ENCODE data around the gene COX18.

COX18 gene

GRCh38 chr4:73069338-73070073, at the start of gene COX18:
COX18 (minus strand) TSS chr4:73069716; CDS start chr4:73069649, 67 bp downstream.
- peak; percentile 91 for DNase-seq

- DNase-seq: no peak
Measured at GRCh38 chr4:73109493-73109892, 40.0 kb upstream of the COX18 start.

GRCh38 chr4:73104695-73105094, 35.2 kb upstream of the COX18 start:
- no peak for DNase-seq

GRCh38 chr4:73103799-73104503, 34.4 kb upstream of the COX18 start:
- no peak for DNase-seq

- no peak for DNase-seq
Measured at GRCh38 chr4:73099143-73099542, 29.6 kb upstream of the COX18 start.

- DNase-seq: no peak
Measured at GRCh38 chr4:73098713-73099112, 29.2 kb upstream of the COX18 start.

GRCh38 chr4:73098016-73098415, 28.5 kb upstream of the COX18 start:
- no peak for DNase-seq

GRCh38 chr4:73092868-73093267, 23.4 kb upstream of the COX18 start:
- DNase-seq: no peak

- DNase-seq: no peak
Measured at GRCh38 chr4:73090738-73091137, 21.2 kb upstream of the COX18 start.

GRCh38 chr4:73087871-73088270, 18.4 kb upstream of the COX18 start:
- no peak for DNase-seq

- DNase-seq: no peak
Measured at GRCh38 chr4:73086095-73086868, 16.8 kb upstream of the COX18 start.

GRCh38 chr4:73080789-73081188, 11.3 kb upstream of the COX18 start:
- DNase-seq: no peak

GRCh38 chr4:73075832-73076231, 6.3 kb upstream of the COX18 start:
- no peak for DNase-seq

GRCh38 chr4:73070074-73070390, 516 bp upstream of the COX18 start:
- no peak for DNase-seq

GRCh38 chr4:73068491-73069337, 802 bp downstream of the COX18 start:
- DNase-seq: no peak

- DNase-seq: no peak
Measured at GRCh38 chr4:73067971-73068394, 1.5 kb downstream of the COX18 start.

GRCh38 chr4:73066928-73067327, 2.6 kb downstream of the COX18 start:
- DNase-seq: no peak

- DNase-seq: no peak
Measured at GRCh38 chr4:73066445-73066844, 3.1 kb downstream of the COX18 start.

GRCh38 chr4:73064536-73064935, 5.0 kb downstream of the COX18 start:
- DNase-seq: no peak

GRCh38 chr4:73055241-73055897, 14.1 kb downstream of the COX18 start:
- DNase-seq: no peak

- no peak for DNase-seq
Measured at GRCh38 chr4:73053974-73054480, 15.5 kb downstream of the COX18 start.

GRCh38 chr4:73053076-73053475, 16.4 kb downstream of the COX18 start:
- no peak for DNase-seq

Data from NCI-H187 treated with DMSO at 0.1 percent for 48 hours (cell line).